ENCODE measurements around the gene NR2F1-AS1. TPM values are rescaled to one million over a fixed set of nuclear protein-coding genes. Genes with fewer than 3 reads are reported as not detected.

The NR2F1-AS1 gene
- total and polyA plus RNA-seq, 4 experiments from 2014 or later, result not detected

GRCh38 chr5:93580063-93580926 is 724 bp downstream of the NR2F1-AS1 start:
- intact Hi-C loops (cut with micrococcal nuclease), result loop anchor here (2.0 to 10.0 kb wide), 4 partner anchors 33 to 1272 kb away; partner anchors contain the start of genes KIAA0825 and SLF1
- ChIA-PET POLR2A (ENCODE audit: partially characterized antibody) (no interaction called here), CTCF (ENCODE audit: partially characterized antibody) (interaction anchor here (0.9 to 3.5 kb wide), 2 partner anchors 221 to 335 kb away, joined by 3 to 11 read pairs; no protein-coding TSS in a partner anchor)
- Mint-ChIP-seq H3K9me3 (peaks cover 0 to 6% (median 0%) of the 10 kb centered on the region in 8 donors), H3K27ac (peak overlapping the region in 3 of 7 donors; percentile 26 to 76 (median 56)), H3K36me3 (no peaks in the 10 kb centered on the region), H3K4me1 (peaks cover 10 to 30% (median 17%) of the 10 kb centered on the region in 4 donors), H3K4me3 (peak overlapping the region in 7 of 8 donors; percentile 78 to 91 (median 85)), H3K27me3 (peaks cover 44 to 47% of the 10 kb centered on the region in 2 donors)
- Histone ChIP-seq H3K27ac (ENCODE audit: low read depth, low read length) (no peak overlapping the region), H3K4me3 (ENCODE audit: low read length in 2 of 2) (peak overlapping the region in 1 of 2 donors; percentile 62), H3K36me3 (ENCODE audit: insufficient read depth, low read length) (no peaks in the 10 kb centered on the region), H3K27me3 (ENCODE audit: insufficient read depth, low read length) (peaks cover 63% of the 10 kb centered on the region), H3K9me3 (ENCODE audit: control insufficient read depth in 1 of 2, low read length in 2 of 2) (no peaks in the 10 kb centered on the region), H3K4me1 (ENCODE audit: insufficient read depth, low read length) (peaks cover 48% of the 10 kb centered on the region)
- no peak for DNase-seq

- peaks cover 0 to 6% (median 0%) of the 10 kb centered on the region in 8 donors for H3K9me3 Mint-ChIP-seq
- H3K4me3 Mint-ChIP-seq, result peak overlapping the region in 7 of 8 donors; percentile 46 to 91 (median 71)
- Histone ChIP-seq H3K27ac (ENCODE audit: low read depth, low read length) (no peak overlapping the region), H3K4me3 (ENCODE audit: low read length in 2 of 2) (peak overlapping the region in 1 of 2 donors; percentile 62), H3K36me3 (ENCODE audit: insufficient read depth, low read length) (no peaks in the 10 kb centered on the region), H3K9me3 (ENCODE audit: control insufficient read depth in 1 of 2, low read length in 2 of 2) (no peaks in the 10 kb centered on the region), H3K4me1 (ENCODE audit: insufficient read depth, low read length) (peaks cover 48% of the 10 kb centered on the region), H3K27me3 (ENCODE audit: insufficient read depth, low read length) (peaks cover 66% of the 10 kb centered on the region)
- H3K36me3 Mint-ChIP-seq, result no peaks in the 10 kb centered on the region
- no peak for DNase-seq
- no peak overlapping the region for H3K27ac Mint-ChIP-seq
- ChIA-PET POLR2A (ENCODE audit: partially characterized antibody) (no interaction called here), CTCF (ENCODE audit: partially characterized antibody) (interaction anchor here (1.2 to 3.5 kb wide), 2 partner anchors 16 to 221 kb away, joined by 3 to 11 read pairs; no protein-coding TSS in a partner anchor)
- H3K4me1 Mint-ChIP-seq, result peaks cover 10 to 30% (median 17%) of the 10 kb centered on the region in 4 donors
- H3K27me3 Mint-ChIP-seq, result peaks cover 50 to 54% of the 10 kb centered on the region in 2 donors
- intact Hi-C loops (cut with micrococcal nuclease), result loop anchor here (2.0 to 10.0 kb wide), 4 partner anchors 33 to 1273 kb away; partner anchors contain the start of genes KIAA0825 and SLF1
These were observed 1.3 kb downstream of the NR2F1-AS1 start for GRCh38 chr5:93579692-93580062.

- H3K9me3 ChIP-seq (ENCODE audit: control insufficient read depth in 1 of 2, low read length in 2 of 2), result no peaks in the 10 kb centered on the region
- H3K36me3 Mint-ChIP-seq, result no peaks in the 10 kb centered on the region
- peaks cover 48% of the 10 kb centered on the region for H3K4me1 ChIP-seq (ENCODE audit: insufficient read depth, low read length)
- CTCF ChIA-PET (ENCODE audit: partially characterized antibody), result interaction anchor here (1.1 to 3.5 kb wide), 3 partner anchors 16 to 340 kb away, joined by 3 to 11 read pairs (median 3); no protein-coding TSS in a partner anchor
- no peaks in the 10 kb centered on the region for H3K36me3 ChIP-seq (ENCODE audit: insufficient read depth, low read length)
- no peak for DNase-seq
- POLR2A ChIA-PET (ENCODE audit: partially characterized antibody), result no interaction called here
- H3K27me3 ChIP-seq (ENCODE audit: insufficient read depth, low read length), result peaks cover 73% of the 10 kb centered on the region
- intact Hi-C loops (cut with micrococcal nuclease), result no loop called here
- no peak overlapping the region for H3K4me3 ChIP-seq (ENCODE audit: low read length in 2 of 2)
- no peak overlapping the region for H3K27ac Mint-ChIP-seq
- H3K9me3 Mint-ChIP-seq, result peaks cover 0 to 6% (median 0%) of the 10 kb centered on the region in 8 donors
- peaks cover 55 to 60% of the 10 kb centered on the region in 2 donors for H3K27me3 Mint-ChIP-seq
- H3K4me3 Mint-ChIP-seq, result peak overlapping the region in 6 of 8 donors; percentile 26 to 75 (median 53)
- peaks cover 10 to 30% (median 17%) of the 10 kb centered on the region in 4 donors for H3K4me1 Mint-ChIP-seq
- H3K27ac ChIP-seq (ENCODE audit: low read depth, low read length), result no peak overlapping the region
These were observed 2.0 kb downstream of the NR2F1-AS1 start for GRCh38 chr5:93578813-93579691.

GRCh38 chr5:93577854-93578812 is 2.9 kb downstream of the NR2F1-AS1 start:
- peaks cover 0 to 6% (median 0%) of the 10 kb centered on the region in 8 donors for H3K9me3 Mint-ChIP-seq
- peaks cover 60 to 65% of the 10 kb centered on the region in 2 donors for H3K27me3 Mint-ChIP-seq
- intact Hi-C loops (cut with micrococcal nuclease), result no loop called here
- ChIA-PET CTCF (ENCODE audit: partially characterized antibody) (interaction anchor here (1.1 to 3.5 kb wide), 3 partner anchors 17 to 341 kb away, joined by 3 to 11 read pairs (median 3); no protein-coding TSS in a partner anchor), POLR2A (ENCODE audit: partially characterized antibody) (no interaction called here)
- peak overlapping the region in 5 of 8 donors; percentile 41 to 72 (median 48) for H3K4me3 Mint-ChIP-seq
- Histone ChIP-seq H3K36me3 (ENCODE audit: insufficient read depth, low read length) (no peaks in the 10 kb centered on the region), H3K9me3 (ENCODE audit: control insufficient read depth in 1 of 2, low read length in 2 of 2) (no peaks in the 10 kb centered on the region), H3K27ac (ENCODE audit: low read depth, low read length) (no peak overlapping the region), H3K4me1 (ENCODE audit: insufficient read depth, low read length) (peaks cover 41% of the 10 kb centered on the region), H3K4me3 (ENCODE audit: low read length in 2 of 2) (no peak overlapping the region), H3K27me3 (ENCODE audit: insufficient read depth, low read length) (peaks cover 76% of the 10 kb centered on the region)
- H3K36me3 Mint-ChIP-seq, result no peaks in the 10 kb centered on the region
- no peak for DNase-seq
- H3K27ac Mint-ChIP-seq, result peak overlapping the region in 2 of 7 donors; percentile 65 to 73
- peaks cover 6 to 38% (median 17%) of the 10 kb centered on the region in 4 donors for H3K4me1 Mint-ChIP-seq

GRCh38 chr5:93576994-93577853 is 3.8 kb downstream of the NR2F1-AS1 start:
- H3K4me3 Mint-ChIP-seq, result peak overlapping the region in 1 of 8 donors; percentile 72
- intact Hi-C loops (cut with micrococcal nuclease), result no loop called here
- Histone ChIP-seq H3K4me3 (ENCODE audit: low read length in 2 of 2) (no peak overlapping the region), H3K36me3 (ENCODE audit: insufficient read depth, low read length) (no peaks in the 10 kb centered on the region), H3K27me3 (ENCODE audit: insufficient read depth, low read length) (peaks cover 76% of the 10 kb centered on the region), H3K9me3 (ENCODE audit: control insufficient read depth in 1 of 2, low read length in 2 of 2) (no peaks in the 10 kb centered on the region), H3K27ac (ENCODE audit: low read depth, low read length) (no peak overlapping the region), H3K4me1 (ENCODE audit: insufficient read depth, low read length) (peaks cover 38% of the 10 kb centered on the region)
- ChIA-PET POLR2A (ENCODE audit: partially characterized antibody) (no interaction called here), CTCF (ENCODE audit: partially characterized antibody) (interaction anchor here (1.1 to 1.7 kb wide), 3 partner anchors 44 to 342 kb away, joined by 3 to 5 read pairs (median 3); no protein-coding TSS in a partner anchor)
- peaks cover 0 to 6% (median 0%) of the 10 kb centered on the region in 8 donors for H3K9me3 Mint-ChIP-seq
- H3K27ac Mint-ChIP-seq, result peak overlapping the region in 2 of 7 donors; percentile 50 to 73
- DNase-seq, result no peak
- H3K4me1 Mint-ChIP-seq, result peaks cover 6 to 44% (median 21%) of the 10 kb centered on the region in 4 donors
- no peaks in the 10 kb centered on the region for H3K36me3 Mint-ChIP-seq
- H3K27me3 Mint-ChIP-seq, result peaks cover 67 to 70% of the 10 kb centered on the region in 2 donors

All from CD4-positive, alpha-beta memory T cell (primary cell).